Measurements from ENCODE around the gene PDE9A. TPM values are rescaled to one million over a fixed set of nuclear protein-coding genes. Genes with fewer than 3 reads are reported as not detected.
"Not testable (repeated sequence)": the region's sequence is repeated elsewhere in the genome, so short reads cannot be mapped to it uniquely, and the experiment has no call there.

Gene PDE9A
- total RNA-seq, 1 donor from 2014 or later, result 20.7 TPM

DNA sequence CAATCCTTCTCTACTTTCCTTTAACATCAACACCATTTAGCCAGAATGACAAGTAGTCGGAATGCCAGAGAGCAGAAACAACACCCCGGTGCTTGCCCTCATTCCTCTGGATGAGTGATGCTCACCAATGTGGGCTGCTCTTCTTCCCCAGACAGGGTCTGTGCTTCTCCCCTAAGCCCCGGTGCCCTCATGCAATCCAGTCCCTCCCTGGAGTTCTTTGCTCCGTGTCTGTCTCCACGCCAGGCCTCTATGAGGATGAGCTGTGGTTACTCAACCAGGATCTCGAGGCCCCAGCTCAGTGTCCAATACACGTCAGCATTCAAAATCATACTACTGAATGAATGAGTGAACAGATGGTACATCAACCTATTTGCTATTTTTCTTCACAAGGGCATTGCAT is 29.7 kb upstream of the PDE9A start:
- TF ChIP-seq, protein P1, sequence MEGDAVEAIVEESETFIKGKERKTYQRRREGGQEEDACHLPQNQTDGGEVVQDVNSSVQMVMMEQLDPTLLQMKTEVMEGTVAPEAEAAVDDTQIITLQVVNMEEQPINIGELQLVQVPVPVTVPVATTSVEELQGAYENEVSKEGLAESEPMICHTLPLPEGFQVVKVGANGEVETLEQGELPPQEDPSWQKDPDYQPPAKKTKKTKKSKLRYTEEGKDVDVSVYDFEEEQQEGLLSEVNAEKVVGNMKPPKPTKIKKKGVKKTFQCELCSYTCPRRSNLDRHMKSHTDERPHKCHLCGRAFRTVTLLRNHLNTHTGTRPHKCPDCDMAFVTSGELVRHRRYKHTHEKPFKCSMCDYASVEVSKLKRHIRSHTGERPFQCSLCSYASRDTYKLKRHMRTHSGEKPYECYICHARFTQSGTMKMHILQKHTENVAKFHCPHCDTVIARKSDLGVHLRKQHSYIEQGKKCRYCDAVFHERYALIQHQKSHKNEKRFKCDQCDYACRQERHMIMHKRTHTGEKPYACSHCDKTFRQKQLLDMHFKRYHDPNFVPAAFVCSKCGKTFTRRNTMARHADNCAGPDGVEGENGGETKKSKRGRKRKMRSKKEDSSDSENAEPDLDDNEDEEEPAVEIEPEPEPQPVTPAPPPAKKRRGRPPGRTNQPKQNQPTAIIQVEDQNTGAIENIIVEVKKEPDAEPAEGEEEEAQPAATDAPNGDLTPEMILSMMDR (IDR thresholded peaks at IDR 0.05; ENCODE audit: unreplicated experiment), result no peak
- Mint-ChIP-seq H3K9me3 (ENCODE audit: unreplicated experiment) (no peaks in the 10 kb centered on the region), H3K27ac (ENCODE audit: unreplicated experiment) (no peak overlapping the region), H3K27me3 (ENCODE audit: unreplicated experiment) (no peaks in the 10 kb centered on the region), H3K4me1 (ENCODE audit: unreplicated experiment) (no peaks in the 10 kb centered on the region), H3K4me3 (ENCODE audit: unreplicated experiment) (no peak overlapping the region), H3K36me3 (ENCODE audit: low read depth, unreplicated experiment) (no peaks in the 10 kb centered on the region)
- DNase-seq (ENCODE audit: low spot score), result no peak

DNA sequence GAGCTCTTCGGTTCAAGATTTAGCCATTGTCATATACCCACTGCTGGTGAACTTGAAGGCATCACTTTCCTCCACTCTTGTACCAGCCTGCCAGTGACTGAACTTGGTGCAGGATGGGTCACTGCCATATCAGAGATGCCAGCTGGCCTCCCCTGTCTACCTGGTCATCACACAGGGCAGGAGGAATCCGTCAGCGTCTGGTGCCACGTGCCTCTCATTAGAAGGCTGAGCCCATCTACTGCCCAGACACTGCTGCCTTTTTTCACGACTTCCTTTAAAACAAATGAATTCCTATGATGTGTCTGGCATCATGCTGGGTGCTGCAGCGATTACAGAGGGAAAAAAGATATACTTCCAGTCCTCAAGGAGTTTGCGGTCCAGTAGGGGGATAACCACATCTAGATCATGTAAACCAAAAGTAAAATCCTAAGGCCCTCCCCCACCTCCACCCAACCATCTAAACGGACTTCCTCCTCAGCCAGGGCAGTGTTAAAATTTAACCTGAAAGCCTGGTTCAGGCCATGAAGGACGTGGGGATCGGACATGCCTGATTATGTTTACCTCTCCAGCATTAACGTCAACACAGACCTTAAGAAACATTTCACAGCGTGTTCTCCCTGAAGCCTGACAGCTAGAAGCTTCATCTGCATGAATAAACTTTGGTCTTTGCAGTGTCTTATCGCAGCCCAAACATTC is 29.2 kb upstream of the PDE9A start:
- no peaks in the 10 kb centered on the region for H3K4me1 Mint-ChIP-seq (ENCODE audit: unreplicated experiment)
- H3K36me3 Mint-ChIP-seq (ENCODE audit: low read depth, unreplicated experiment), result no peaks in the 10 kb centered on the region
- H3K9me3 Mint-ChIP-seq (ENCODE audit: unreplicated experiment), result no peaks in the 10 kb centered on the region
- TF ChIP-seq, protein P1 (IDR thresholded peaks at IDR 0.05; ENCODE audit: unreplicated experiment), result no peak
- H3K27ac Mint-ChIP-seq (ENCODE audit: unreplicated experiment), result no peak overlapping the region
- H3K27me3 Mint-ChIP-seq (ENCODE audit: unreplicated experiment), result no peaks in the 10 kb centered on the region
- H3K4me3 Mint-ChIP-seq (ENCODE audit: unreplicated experiment), result no peak overlapping the region
- no peak for DNase-seq (ENCODE audit: low spot score)

DNA sequence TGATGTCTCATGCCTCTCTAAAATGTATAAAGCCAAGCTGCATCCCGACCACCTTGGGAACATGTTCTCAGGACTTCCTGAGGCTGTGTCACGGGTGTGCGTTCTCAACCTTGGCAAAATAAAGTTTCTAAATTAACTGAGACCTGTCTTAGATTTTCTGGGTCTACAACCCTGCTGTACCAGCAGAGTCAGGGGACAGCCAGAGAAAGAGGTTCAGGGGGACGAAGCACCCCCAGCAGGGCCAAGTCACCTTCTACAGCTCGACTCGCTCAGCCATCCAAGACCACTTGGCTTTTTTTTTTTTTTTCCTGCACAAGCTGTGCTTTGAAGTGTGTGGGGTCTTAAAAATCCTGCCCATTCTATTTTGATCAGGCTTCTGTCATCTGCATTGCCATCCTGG is 28.5 kb upstream of the PDE9A start:
- Mint-ChIP-seq H3K4me1 (ENCODE audit: unreplicated experiment) (no peaks in the 10 kb centered on the region), H3K36me3 (ENCODE audit: low read depth, unreplicated experiment) (no peaks in the 10 kb centered on the region), H3K4me3 (ENCODE audit: unreplicated experiment) (no peak overlapping the region), H3K9me3 (ENCODE audit: unreplicated experiment) (no peaks in the 10 kb centered on the region), H3K27ac (ENCODE audit: unreplicated experiment) (no peak overlapping the region), H3K27me3 (ENCODE audit: unreplicated experiment) (no peaks in the 10 kb centered on the region)
- no peak for DNase-seq (ENCODE audit: low spot score)
- TF ChIP-seq, protein P1 (IDR thresholded peaks at IDR 0.05; ENCODE audit: unreplicated experiment), result no peak

DNA sequence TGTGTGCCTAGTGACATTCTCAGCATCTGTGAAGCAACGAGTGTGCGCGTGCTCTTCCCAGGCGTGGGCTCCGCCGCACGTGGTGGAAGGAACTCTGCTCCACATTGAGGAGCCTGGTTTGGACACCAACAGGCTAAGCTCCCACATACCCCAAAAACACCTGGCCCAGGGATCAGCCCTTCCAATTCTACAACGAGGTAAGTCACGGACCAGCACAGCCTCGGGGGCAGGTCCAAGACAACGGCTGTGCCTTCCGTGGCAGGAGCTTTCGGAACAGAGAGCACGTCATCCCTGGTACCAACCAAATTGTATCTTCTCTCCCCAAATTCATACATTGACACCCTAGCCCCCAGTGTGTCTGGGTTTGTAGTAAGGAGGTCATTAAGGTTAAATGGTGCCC is 27.2 kb upstream of the PDE9A start:
- no peaks in the 10 kb centered on the region for H3K36me3 Mint-ChIP-seq (ENCODE audit: low read depth, unreplicated experiment)
- H3K4me1 Mint-ChIP-seq (ENCODE audit: unreplicated experiment), result no peaks in the 10 kb centered on the region
- no peaks in the 10 kb centered on the region for H3K27me3 Mint-ChIP-seq (ENCODE audit: unreplicated experiment)
- TF ChIP-seq, protein P1 (IDR thresholded peaks at IDR 0.05; ENCODE audit: unreplicated experiment), result no peak
- no peaks in the 10 kb centered on the region for H3K9me3 Mint-ChIP-seq (ENCODE audit: unreplicated experiment)
- H3K4me3 Mint-ChIP-seq (ENCODE audit: unreplicated experiment), result no peak overlapping the region
- no peak overlapping the region for H3K27ac Mint-ChIP-seq (ENCODE audit: unreplicated experiment)
- DNase-seq (ENCODE audit: low spot score), result no peak

DNA sequence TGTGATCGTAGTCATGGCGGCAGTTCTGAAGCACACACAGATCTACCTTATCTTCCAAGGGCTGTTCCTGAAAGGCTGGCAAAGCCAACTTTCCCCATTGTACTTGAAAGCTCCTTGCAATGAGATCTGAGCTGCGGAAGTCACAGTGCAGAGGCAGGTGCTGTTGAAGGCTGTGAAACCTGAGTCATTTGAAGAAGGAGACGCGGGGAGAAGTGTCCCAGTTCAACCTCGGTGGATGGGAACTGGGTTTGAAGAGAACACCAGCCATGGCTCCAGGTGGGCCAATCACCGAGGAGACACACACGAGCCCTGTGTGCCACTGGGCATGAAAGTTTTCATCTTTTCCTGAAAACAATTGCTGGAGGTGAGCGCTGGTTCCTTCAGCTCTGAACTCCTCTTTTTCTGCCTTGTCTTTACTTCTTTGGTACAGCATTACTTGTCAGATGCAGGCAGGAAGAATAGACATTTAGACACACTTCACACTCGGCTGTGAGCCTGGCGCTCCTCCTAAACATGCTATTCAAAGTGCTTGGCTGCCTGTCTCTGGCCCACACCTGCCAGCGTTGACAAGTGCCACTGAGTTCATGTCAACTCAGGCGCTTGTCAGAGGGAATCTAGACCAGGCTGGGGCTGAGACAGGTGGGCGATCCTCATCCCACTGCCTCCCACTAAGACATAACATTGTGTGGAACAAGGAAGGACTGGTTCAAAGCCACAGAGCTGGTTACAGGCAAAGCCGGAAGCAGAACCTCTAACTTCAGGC is 25.7 kb upstream of the PDE9A start:
- TF ChIP-seq, protein P1 (IDR thresholded peaks at IDR 0.05; ENCODE audit: unreplicated experiment), result no peak

DNA sequence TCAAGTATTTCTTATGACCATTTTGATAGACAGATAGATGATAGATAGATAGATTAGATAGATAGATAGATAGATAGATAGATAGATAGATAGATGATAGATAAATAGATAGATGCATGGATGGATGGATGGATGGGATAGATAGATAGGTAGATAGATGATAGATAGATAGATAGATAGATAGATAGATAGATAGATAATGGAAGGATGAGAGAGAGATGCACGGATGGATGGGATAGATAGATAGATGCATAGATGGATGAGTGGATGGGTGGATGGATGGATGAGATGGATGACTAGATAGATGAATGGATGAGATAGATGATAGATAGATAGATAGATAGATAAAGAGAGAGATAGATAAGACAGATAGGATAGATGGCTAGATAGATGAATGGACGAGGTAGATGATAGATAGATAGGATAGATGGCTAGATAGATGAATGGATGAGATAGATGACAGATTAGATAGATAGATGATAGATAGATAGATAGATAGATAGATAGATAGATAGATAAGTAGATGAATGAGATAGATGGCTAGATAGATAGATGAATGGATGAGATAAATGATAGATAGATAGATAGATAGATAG is 24.9 kb upstream of the PDE9A start:
- H3K27me3 Mint-ChIP-seq (ENCODE audit: unreplicated experiment); H3K36me3 Mint-ChIP-seq (ENCODE audit: low read depth, unreplicated experiment); DNase-seq (ENCODE audit: low spot score); H3K4me3 Mint-ChIP-seq (ENCODE audit: unreplicated experiment); H3K4me1 Mint-ChIP-seq (ENCODE audit: unreplicated experiment); H3K27ac Mint-ChIP-seq (ENCODE audit: unreplicated experiment); H3K9me3 Mint-ChIP-seq (ENCODE audit: unreplicated experiment): not testable (repeated sequence)

More for the DNA sequence above, 25.7 kb upstream of the PDE9A start:
- Mint-ChIP-seq H3K9me3 (ENCODE audit: unreplicated experiment) (no peaks in the 10 kb centered on the region), H3K4me1 (ENCODE audit: unreplicated experiment) (no peaks in the 10 kb centered on the region), H3K27ac (ENCODE audit: unreplicated experiment) (no peak overlapping the region), H3K27me3 (ENCODE audit: unreplicated experiment) (no peaks in the 10 kb centered on the region), H3K4me3 (ENCODE audit: unreplicated experiment) (no peak overlapping the region), H3K36me3 (ENCODE audit: low read depth, unreplicated experiment) (no peaks in the 10 kb centered on the region)
- DNase-seq (ENCODE audit: low spot score), result no peak

Measured in endothelial cell (in vitro differentiated cells).